Measurements from ENCODE around the gene MICB. TPM values are rescaled to one million over a fixed set of nuclear protein-coding genes. Genes with fewer than 3 reads are reported as not detected.

Gene MICB
- total RNA-seq, 1 donor from 2014 or later, result 0.14 TPM

GRCh38 chr6:31466466-31466865, 31.5 kb upstream of the MICB start:
- Mint-ChIP-seq H3K36me3 (no peaks in the 10 kb centered on the region), H3K4me3 (no peak overlapping the region), H3K4me1 (ENCODE audit: unreplicated experiment) (no peaks in the 10 kb centered on the region), H3K9me3 (no peaks in the 10 kb centered on the region), H3K27ac (no peak overlapping the region), H3K27me3 (peaks cover 67% of the 10 kb centered on the region)
- DNase-seq (ENCODE audit: extremely low spot score, unreplicated experiment), result no peak
- TF ChIP-seq CTCF (conservative IDR thresholded peaks at IDR 0.05), result no peak

- DNase-seq (ENCODE audit: extremely low spot score, unreplicated experiment), result no peak
- TF ChIP-seq CTCF (conservative IDR thresholded peaks at IDR 0.05), result no peak
- Mint-ChIP-seq H3K36me3 (no peaks in the 10 kb centered on the region), H3K4me3 (no peak overlapping the region), H3K27me3 (peaks cover 66% of the 10 kb centered on the region), H3K27ac (no peak overlapping the region), H3K9me3 (no peaks in the 10 kb centered on the region), H3K4me1 (ENCODE audit: unreplicated experiment) (no peaks in the 10 kb centered on the region)
Measured at GRCh38 chr6:31467151-31467550, 30.8 kb upstream of the MICB start.

- Mint-ChIP-seq H3K36me3 (no peaks in the 10 kb centered on the region), H3K27me3 (peaks cover 57% of the 10 kb centered on the region), H3K4me3 (no peak overlapping the region)
Measured at GRCh38 chr6:31468311-31468710, 29.6 kb upstream of the MICB start.

GRCh38 chr6:31470801-31471200, 27.1 kb upstream of the MICB start:
- no peak overlapping the region for H3K4me3 Mint-ChIP-seq
- H3K27me3 Mint-ChIP-seq, result peaks cover 58% of the 10 kb centered on the region
- no peaks in the 10 kb centered on the region for H3K9me3 Mint-ChIP-seq
- no peak overlapping the region for H3K27ac Mint-ChIP-seq
- TF ChIP-seq CTCF (conservative IDR thresholded peaks at IDR 0.05), result no peak
- DNase-seq (ENCODE audit: extremely low spot score, unreplicated experiment), result no peak
- H3K4me1 Mint-ChIP-seq (ENCODE audit: unreplicated experiment), result no peaks in the 10 kb centered on the region
- H3K36me3 Mint-ChIP-seq, result no peaks in the 10 kb centered on the region

More at GRCh38 chr6:31468311-31468710, 29.6 kb upstream of the MICB start:
- H3K27ac Mint-ChIP-seq, result no peak overlapping the region
- H3K9me3 Mint-ChIP-seq, result no peaks in the 10 kb centered on the region
- TF ChIP-seq CTCF (conservative IDR thresholded peaks at IDR 0.05), result no peak
- no peak for DNase-seq (ENCODE audit: extremely low spot score, unreplicated experiment)
- H3K4me1 Mint-ChIP-seq (ENCODE audit: unreplicated experiment), result no peaks in the 10 kb centered on the region

GRCh38 chr6:31471711-31472110, 26.2 kb upstream of the MICB start:
- no peak for TF ChIP-seq CTCF (conservative IDR thresholded peaks at IDR 0.05)
- Mint-ChIP-seq H3K9me3 (no peaks in the 10 kb centered on the region), H3K27ac (no peak overlapping the region)

GRCh38 chr6:31472259-31472658, 25.7 kb upstream of the MICB start:
- peaks cover 56% of the 10 kb centered on the region for H3K27me3 Mint-ChIP-seq
- TF ChIP-seq CTCF (conservative IDR thresholded peaks at IDR 0.05), result no peak
- no peak for DNase-seq (ENCODE audit: extremely low spot score, unreplicated experiment)
- no peak overlapping the region for H3K27ac Mint-ChIP-seq
- H3K36me3 Mint-ChIP-seq, result no peaks in the 10 kb centered on the region
- H3K9me3 Mint-ChIP-seq, result no peaks in the 10 kb centered on the region
- H3K4me1 Mint-ChIP-seq (ENCODE audit: unreplicated experiment), result no peaks in the 10 kb centered on the region
- H3K4me3 Mint-ChIP-seq, result no peak overlapping the region

More at GRCh38 chr6:31471711-31472110, 26.2 kb upstream of the MICB start:
- Mint-ChIP-seq H3K4me1 (ENCODE audit: unreplicated experiment) (no peaks in the 10 kb centered on the region), H3K36me3 (no peaks in the 10 kb centered on the region), H3K27me3 (peaks cover 57% of the 10 kb centered on the region), H3K4me3 (no peak overlapping the region)
- DNase-seq (ENCODE audit: extremely low spot score, unreplicated experiment), result no peak

All from type B pancreatic cell (in vitro differentiated cells).